ENCODE results near the gene SCUBE2.

The SCUBE2 gene

DNA sequence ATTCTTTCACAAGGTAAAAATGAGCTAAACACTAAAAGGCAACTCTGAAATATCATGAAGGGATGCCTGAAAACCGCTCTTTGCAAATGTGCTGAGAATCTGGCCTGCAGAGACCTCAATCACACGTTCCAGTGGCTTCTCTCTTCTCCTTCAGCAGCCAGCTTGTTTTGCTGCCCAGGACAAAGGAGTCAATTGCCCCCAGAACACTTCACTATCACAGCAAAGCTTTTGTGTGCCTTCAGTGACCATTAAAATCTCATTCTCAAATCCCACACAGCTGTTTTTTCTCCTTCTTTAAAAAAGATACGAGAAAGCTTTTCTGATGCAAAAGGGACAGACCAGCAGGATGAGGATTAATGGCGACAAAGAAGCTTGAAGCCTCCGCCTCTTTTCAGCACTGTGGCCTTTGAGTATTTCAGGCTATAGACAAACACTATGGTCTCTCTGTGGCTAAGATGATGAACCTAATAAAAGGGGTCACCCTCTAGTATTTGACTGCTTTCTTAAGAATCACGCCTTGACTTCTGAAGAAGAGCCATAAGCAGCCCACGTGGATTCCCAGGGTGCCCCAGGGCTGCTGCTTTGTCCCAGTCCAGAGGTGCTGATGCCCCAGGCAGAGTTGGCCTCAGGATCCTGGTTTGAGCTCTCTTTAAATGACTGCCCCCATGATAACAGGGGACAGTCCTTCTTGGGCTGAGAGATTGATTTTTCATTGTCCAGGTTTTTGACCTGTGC lies 54.2 kb downstream of the SCUBE2 start:
- Histone ChIP-seq H3K4me2 (no peak overlapping the region), H3K27me3 (ENCODE audit: insufficient read depth, low read depth) (no peaks in the 10 kb centered on the region), H3K4me1 (ENCODE audit: low read depth, poor library complexity, severe bottlenecking) (no peaks in the 10 kb centered on the region), H3K79me2 (ENCODE audit: insufficient read depth, low read depth) (no peaks in the 10 kb centered on the region), H3K27ac (no peak overlapping the region), H2AFZ (ENCODE audit: low read depth) (no peak overlapping the region), H3K36me3 (ENCODE audit: insufficient read depth) (no peaks in the 10 kb centered on the region), H3K4me3 (IDR thresholded peaks at IDR 0.05; ENCODE audit: insufficient read depth, low read depth, low read length) (no peak overlapping the region), H3K9ac (no peak overlapping the region), H4K20me1 (ENCODE audit: insufficient read depth) (no peaks in the 10 kb centered on the region)
- TF ChIP-seq, protein P1, sequence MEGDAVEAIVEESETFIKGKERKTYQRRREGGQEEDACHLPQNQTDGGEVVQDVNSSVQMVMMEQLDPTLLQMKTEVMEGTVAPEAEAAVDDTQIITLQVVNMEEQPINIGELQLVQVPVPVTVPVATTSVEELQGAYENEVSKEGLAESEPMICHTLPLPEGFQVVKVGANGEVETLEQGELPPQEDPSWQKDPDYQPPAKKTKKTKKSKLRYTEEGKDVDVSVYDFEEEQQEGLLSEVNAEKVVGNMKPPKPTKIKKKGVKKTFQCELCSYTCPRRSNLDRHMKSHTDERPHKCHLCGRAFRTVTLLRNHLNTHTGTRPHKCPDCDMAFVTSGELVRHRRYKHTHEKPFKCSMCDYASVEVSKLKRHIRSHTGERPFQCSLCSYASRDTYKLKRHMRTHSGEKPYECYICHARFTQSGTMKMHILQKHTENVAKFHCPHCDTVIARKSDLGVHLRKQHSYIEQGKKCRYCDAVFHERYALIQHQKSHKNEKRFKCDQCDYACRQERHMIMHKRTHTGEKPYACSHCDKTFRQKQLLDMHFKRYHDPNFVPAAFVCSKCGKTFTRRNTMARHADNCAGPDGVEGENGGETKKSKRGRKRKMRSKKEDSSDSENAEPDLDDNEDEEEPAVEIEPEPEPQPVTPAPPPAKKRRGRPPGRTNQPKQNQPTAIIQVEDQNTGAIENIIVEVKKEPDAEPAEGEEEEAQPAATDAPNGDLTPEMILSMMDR (conservative IDR thresholded peaks at IDR 0.05; ENCODE audit: low read depth, low read length), result no peak

DNA sequence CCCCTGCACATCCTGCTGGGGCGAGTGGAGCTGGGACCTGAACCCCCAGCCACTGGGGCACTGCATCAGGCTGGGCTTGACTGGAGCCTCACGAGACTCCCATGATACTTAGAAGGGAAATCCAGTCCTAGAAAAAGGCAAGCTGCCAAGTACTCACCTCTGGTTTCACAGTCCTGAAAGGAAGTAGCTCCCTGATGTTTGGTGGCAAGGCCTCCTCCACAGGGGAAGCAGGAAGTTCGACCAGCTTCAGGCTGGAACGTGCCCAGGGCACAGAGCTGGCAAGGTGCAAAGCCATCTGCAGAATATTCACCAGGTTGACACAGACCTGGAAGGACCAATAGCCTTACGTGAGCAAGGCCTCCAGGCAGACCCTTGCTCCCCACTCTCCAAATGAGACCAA lies 60.8 kb downstream of the SCUBE2 start:
- Histone ChIP-seq H3K36me3 (ENCODE audit: insufficient read depth) (no peaks in the 10 kb centered on the region), H4K20me1 (ENCODE audit: insufficient read depth) (no peaks in the 10 kb centered on the region), H3K27ac (no peak overlapping the region), H3K27me3 (ENCODE audit: insufficient read depth, low read depth) (no peaks in the 10 kb centered on the region), H3K79me2 (ENCODE audit: insufficient read depth, low read depth) (no peaks in the 10 kb centered on the region), H3K4me1 (ENCODE audit: low read depth, poor library complexity, severe bottlenecking) (no peaks in the 10 kb centered on the region), H2AFZ (ENCODE audit: low read depth) (no peak overlapping the region), H3K4me3 (IDR thresholded peaks at IDR 0.05; ENCODE audit: insufficient read depth, low read depth, low read length) (no peak overlapping the region), H3K4me2 (no peak overlapping the region), H3K9ac (no peak overlapping the region)
- TF ChIP-seq, protein P1 (conservative IDR thresholded peaks at IDR 0.05; ENCODE audit: low read depth, low read length), result no peak

DNA sequence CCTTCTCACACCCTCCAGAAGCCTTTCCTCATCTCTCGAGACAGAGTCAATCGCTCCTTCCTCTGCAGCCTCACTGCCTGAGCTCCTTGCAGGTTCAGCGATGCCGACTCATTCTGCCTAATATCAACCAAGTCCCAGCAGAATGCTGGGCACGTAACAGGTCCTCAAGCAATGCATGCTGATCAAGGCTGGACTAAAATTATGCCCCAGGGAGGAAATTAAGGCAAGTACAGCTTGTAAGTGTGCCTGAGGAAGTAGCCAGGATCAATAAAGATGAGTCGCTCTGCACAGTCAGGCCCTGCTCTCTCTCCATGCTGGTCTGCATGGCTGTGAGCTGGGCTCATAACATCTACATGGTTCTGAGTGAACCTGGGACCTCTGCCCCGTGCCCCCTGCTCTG lies 62.0 kb downstream of the SCUBE2 start:
- TF ChIP-seq, protein P1 (conservative IDR thresholded peaks at IDR 0.05; ENCODE audit: low read depth, low read length), result no peak
- no peaks in the 10 kb centered on the region for H3K4me1 ChIP-seq (ENCODE audit: low read depth, poor library complexity, severe bottlenecking)
- H3K9ac ChIP-seq, result no peak overlapping the region
- no peak overlapping the region for H3K4me3 ChIP-seq (IDR thresholded peaks at IDR 0.05; ENCODE audit: insufficient read depth, low read depth, low read length)
- no peak overlapping the region for H3K27ac ChIP-seq
- no peaks in the 10 kb centered on the region for H4K20me1 ChIP-seq (ENCODE audit: insufficient read depth)
- no peak overlapping the region for H2AFZ ChIP-seq (ENCODE audit: low read depth)
- H3K79me2 ChIP-seq (ENCODE audit: insufficient read depth, low read depth), result no peaks in the 10 kb centered on the region
- no peak overlapping the region for H3K4me2 ChIP-seq
- H3K36me3 ChIP-seq (ENCODE audit: insufficient read depth), result no peaks in the 10 kb centered on the region
- no peaks in the 10 kb centered on the region for H3K27me3 ChIP-seq (ENCODE audit: insufficient read depth, low read depth)

DNA sequence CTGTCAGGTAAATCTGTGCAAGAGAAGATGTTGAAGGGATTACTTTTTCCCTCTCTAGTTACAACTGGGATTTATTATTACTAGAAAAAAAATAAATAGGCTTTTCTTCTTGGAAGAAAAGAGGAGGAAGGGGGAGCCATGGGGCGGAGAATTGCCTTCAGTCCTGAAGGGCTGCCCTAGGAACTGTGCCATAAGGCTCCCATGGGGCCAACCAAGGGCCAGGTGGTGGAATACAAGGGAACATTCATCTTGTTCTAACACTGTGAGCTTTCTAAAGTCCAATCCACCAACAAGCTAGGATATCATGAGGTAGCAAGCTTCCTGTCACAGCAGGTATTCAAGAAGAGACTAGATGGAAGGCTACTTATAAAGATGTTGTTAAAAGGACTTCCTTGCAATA lies 62.8 kb downstream of the SCUBE2 start:
- Histone ChIP-seq H3K27me3 (ENCODE audit: insufficient read depth, low read depth) (no peaks in the 10 kb centered on the region), H3K79me2 (ENCODE audit: insufficient read depth, low read depth) (no peaks in the 10 kb centered on the region), H3K4me1 (ENCODE audit: low read depth, poor library complexity, severe bottlenecking) (no peaks in the 10 kb centered on the region), H2AFZ (ENCODE audit: low read depth) (no peak overlapping the region), H4K20me1 (ENCODE audit: insufficient read depth) (no peaks in the 10 kb centered on the region), H3K36me3 (ENCODE audit: insufficient read depth) (no peaks in the 10 kb centered on the region), H3K27ac (no peak overlapping the region), H3K4me3 (IDR thresholded peaks at IDR 0.05; ENCODE audit: insufficient read depth, low read depth, low read length) (no peak overlapping the region), H3K9ac (no peak overlapping the region), H3K4me2 (no peak overlapping the region)
- TF ChIP-seq, protein P1 (conservative IDR thresholded peaks at IDR 0.05; ENCODE audit: low read depth, low read length), result no peak

Data from KMS-11 (cell line).